ENCODE measurements around the gene TMEM88.

The TMEM88 gene

DNA sequence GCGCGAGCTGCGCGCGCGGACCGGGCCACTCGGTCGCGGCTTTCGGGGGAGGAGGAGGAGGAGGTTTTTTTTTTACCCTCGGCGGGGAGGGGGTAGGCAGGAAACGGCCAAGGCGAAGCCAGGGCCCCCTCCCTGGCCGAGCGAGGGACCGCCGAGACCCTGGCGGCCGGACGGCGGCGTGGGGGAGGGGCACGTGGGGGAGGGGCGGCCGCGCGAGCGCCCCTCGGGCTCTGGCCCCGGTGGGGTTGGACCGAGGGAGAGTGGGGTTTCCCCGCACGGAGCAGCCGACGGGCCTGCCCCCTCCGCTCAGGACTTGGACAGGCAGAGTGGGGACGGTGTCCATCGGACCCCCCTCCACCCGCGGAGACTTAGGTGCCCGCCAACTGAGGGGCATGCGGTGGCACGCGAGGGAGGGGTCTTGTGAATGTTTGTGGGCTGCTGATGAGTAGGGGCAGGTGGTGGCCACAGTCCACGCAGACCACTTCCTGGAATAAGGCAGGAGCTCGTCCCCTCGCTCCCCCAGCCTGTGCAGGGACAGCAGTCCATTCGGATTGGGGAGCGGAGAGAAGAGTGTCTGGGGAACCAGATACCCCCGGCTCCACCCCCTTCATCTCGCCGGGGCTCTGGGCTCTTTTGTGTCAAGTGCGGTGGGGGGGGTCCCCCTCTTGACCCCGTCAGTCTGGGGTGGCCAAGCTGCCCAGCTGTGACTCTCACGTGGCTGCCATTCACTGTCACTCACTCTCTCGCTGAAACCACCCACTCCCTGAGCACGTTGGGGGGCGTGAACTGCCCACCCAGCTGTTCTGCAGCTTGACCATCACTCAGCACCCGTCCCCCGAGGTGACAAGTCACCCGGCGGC, 30.7 kb downstream of the TMEM88 start:
- DNase-seq (ENCODE audit: low spot score): no peak

DNA sequence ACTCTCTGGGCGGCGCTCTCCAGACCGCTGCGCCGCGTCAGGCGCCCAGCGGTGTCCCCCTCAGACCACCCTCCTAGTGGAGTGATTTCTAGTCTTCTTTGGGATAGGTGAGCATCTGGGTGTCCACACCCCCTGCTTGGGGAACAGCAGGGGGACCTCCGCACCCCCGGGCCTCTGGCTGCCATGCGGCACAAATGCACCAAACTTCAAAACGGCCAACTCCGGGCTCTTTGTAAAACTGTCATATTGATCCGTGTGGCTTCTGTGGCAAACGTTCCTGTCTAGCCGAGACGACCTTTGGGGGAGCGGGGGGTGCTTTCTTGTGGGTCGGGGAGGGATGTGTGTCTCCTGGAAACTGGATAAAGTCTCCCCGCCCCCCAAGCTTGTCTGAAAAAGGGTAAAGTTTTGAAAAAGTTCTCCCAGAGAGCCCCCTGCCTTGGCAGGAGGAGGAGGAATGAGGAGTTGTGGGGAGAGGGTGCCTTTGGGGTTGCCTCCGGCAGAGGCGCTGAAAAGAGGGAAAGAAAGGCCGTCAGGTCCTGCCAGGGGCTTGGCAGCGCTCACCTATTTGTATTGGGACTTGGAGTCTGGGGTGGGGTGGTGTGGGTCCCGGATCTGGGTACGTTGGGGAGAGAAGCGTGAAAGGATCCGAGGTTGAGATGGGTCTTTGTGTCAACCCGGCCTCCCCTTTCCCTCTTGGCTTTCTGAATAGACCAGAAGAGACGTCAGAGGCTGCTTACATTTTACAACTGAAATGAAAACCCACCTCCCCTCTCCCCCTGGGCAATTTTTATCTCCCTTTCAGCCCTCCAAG, 31.6 kb downstream of the TMEM88 start:
- no peak for DNase-seq (ENCODE audit: low spot score)

DNA sequence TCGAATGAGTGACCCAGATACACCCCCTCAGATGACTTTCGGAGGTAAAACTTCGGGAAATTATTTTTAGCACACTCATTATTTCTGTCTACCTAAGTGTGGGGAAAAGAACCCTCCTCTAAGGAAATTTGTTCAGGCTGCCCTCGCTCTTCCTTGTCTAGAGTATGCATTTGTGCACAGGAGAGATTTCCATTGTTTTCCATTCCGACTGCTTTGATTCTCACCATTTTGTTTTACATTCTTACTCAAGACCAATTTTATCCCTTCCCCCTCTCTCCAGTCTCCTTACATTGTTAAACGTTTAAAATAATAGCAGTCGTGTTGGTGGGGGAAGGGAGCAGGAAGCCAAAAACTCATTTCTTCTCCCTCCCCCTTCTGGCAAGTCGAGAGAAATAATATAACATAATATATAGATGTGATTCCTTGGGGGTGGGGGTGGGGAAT, 32.2 kb downstream of the TMEM88 start:
- DNase-seq (ENCODE audit: low spot score): no peak

DNA sequence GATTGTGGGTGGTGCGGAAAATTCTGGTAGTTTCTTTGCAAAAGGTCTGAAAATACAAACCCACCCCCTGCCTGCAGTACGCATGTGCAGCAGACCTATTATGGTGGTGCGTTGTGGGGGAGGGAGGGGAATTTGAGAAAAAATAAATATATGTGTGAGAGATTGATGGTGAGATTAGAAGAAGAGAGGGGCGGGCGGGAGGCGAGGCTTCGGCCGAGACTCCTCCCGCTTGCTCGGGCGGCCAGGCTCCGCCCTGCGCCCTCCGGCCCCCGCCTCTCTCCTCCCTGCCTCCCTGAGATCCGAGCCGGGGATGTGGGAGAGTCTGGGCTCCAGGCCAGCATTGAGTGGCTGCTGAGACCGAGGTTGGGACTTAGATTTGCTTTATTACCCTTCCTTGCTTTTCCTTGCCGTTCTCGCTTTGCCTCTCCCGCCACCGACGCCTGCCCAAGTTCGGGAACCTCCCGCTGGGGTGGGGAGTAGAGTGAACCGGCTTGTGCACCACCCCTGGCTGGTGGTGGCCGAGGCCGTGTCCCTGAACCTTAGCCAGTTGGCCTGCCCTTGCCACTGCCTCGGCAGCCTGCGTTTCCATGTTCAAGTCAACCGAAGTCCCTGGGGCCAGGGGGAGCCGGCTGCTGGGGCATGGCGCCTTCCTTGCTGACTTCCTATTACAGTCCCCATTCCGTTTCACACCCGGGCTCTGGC, 32.8 kb downstream of the TMEM88 start:
- DNase-seq (ENCODE audit: low spot score): peak; percentile 74

DNA sequence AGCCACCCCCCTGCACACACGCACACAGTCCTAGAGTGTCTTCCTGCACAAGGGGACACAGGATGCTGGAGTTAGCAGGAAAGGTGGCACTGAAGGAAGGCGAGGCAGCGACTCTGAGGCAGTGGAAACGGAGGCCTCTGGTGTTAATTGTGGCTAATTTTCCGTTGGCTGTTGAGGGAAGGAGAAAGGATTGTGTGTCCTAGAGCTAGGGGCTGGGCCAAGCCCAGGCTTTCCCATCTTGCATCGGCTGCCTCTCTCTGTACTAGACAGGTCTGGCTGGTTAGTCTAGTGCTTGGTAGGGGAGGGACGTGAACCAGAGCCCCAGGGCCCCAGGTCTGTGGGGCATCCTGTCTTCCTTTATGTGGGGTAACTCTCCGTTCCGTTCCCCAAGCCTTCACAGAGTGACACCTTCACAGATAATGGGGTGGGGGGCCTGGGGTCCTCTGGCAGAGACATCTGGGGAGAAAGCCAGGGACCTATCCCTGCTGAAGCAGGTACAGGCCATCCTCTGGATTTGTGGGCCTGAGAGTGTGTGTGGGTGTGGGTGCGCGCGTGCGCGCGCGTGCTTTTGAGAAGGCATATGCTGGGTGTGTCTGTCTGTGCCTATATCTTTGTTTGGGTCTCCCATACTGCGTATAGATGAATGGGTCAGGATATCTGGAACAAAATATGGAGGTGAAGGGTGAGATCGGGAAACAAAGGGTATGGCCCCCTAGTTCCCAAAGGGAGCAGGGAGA, 33.5 kb downstream of the TMEM88 start, which contains the start of gene CHD3:
Gene CHD3 (plus strand): TSS at position 606 of the 737 bp plus-strand sequence. CDS start 212 bp downstream, outside the sequence.
- DNase-seq (ENCODE audit: low spot score): no peak

DNA sequence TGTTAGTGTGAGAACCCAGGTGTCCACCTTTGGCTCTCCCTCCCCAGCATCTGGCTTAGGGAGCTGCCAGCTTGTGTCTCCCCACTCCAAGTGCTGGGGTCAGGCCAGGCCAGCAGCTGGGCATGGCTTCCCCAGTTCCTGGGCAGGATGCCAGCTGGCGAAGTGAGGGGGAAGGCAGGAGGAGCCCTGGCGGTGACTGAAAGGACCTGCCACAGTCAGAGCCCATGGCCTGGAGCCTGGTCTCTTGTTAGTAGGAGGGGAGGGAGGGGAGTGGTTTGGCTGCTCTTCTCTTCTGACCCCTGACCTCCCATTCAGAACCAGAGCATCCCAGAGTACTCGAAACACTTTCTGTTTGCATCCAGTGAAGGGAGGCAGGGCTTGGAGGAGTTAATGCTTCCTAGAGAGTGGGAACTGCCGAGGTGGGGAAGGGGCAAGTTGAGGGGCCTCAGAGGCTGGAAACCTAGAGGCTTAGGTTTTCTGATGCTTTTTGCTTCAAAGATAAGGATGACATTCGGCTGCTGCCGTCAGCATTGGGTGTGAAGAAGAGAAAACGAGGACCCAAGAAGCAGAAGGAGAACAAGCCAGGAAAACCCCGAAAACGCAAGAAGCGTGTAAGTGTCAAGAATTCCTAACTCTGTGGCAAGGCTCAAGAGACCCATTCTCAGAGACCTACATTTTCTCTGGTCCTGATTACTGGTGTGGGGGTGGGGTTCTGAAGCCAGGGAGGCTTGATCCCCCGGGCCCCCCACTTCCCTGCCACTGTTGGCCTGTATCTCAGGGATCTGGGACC, 34.5 kb downstream of the TMEM88 start:
- DNase-seq (ENCODE audit: low spot score): peak; percentile 94

DNA sequence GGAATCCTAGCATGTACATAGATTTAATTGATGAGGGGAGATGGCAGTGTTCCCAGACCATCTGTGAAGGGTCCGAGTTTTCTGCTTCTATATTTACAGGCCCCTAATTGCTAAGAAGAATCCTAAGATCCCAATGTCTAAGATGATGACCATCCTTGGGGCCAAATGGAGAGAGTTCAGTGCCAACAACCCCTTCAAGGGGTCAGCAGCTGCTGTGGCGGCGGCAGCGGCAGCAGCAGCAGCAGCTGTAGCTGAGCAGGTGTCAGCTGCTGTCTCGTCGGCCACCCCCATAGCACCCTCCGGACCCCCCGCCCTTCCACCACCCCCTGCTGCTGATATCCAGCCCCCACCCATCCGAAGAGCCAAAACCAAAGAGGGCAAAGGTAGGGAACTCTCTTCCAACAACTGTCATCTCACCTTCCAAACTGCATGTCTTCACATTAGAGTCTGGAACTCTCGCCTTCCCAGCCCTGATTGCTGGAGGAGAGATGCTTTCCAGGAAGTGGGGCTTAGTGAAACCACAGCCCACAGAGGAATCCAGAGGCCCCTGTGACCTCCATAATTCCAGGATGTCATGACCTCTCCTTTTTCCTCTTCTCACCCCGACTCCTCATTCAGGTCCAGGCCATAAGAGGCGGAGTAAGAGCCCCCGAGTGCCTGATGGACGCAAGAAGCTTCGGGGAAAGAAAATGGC, 38.5 kb downstream of the TMEM88 start:
- no peak for DNase-seq (ENCODE audit: low spot score)

DNA sequence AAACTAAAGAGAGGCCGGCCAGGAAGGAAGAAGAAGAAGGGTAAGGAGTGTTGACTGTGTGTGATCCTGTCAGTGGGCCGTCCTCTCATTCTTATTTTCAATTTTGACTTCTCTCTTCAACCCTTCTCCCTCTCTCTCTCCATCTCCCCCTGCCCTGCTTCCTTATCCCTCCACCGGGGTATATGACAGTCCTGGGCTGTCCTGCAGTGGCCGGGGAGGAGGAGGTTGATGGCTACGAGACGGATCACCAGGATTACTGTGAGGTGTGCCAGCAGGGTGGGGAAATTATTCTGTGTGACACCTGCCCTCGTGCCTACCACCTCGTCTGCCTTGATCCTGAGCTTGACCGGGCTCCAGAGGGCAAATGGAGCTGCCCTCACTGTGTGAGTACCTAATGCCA, 39.4 kb downstream of the TMEM88 start:
- DNase-seq (ENCODE audit: low spot score): no peak

DNA sequence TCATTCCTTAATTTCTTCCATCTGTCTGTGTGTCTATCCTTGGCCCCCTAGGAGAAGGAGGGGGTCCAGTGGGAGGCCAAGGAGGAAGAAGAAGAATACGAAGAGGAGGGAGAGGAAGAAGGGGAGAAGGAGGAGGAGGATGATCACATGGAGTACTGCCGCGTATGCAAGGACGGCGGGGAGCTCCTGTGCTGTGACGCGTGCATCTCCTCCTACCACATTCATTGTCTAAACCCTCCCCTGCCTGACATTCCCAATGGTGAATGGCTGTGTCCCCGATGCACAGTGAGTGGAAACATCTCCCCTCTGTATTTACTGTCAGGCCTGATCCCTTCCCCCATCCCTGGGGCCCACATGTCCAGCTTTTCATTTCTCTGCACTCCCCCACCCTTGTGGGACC, 40.0 kb downstream of the TMEM88 start:
- DNase-seq (ENCODE audit: low spot score): no peak

DNA sequence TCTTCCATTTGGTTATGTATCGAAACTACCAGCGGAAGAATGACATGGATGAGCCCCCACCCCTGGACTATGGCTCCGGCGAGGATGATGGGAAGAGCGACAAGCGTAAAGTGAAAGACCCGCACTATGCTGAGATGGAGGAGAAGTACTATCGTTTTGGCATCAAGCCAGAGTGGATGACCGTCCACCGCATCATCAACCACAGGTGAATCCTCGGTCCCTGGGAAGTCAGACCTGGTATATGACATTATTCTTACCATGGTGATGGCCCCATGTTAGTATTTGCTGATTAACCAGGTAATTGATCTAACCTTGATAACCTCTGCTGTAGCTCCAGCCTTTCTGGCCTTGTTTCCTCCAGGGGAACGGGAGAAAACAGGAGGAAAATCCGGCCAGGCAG, 42.2 kb downstream of the TMEM88 start:
- no peak for DNase-seq (ENCODE audit: low spot score)

DNA sequence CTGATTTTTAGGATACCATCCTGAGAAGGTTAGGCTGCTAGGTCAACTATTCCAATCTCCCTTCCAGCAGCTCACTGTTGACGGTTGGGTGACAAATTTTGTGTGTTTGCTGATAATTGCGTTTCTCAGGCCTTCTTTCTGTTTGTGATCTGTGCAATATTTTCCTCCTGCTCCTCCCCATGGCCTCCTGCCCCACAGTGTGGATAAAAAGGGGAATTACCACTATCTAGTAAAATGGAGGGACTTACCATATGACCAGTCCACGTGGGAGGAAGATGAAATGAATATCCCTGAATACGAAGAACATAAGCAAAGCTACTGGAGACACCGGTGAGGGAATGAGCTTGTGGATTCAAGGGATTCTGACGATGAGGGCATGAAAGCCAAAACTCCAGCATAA, 42.9 kb downstream of the TMEM88 start:
- peak; percentile 41 for DNase-seq (ENCODE audit: low spot score)

DNA sequence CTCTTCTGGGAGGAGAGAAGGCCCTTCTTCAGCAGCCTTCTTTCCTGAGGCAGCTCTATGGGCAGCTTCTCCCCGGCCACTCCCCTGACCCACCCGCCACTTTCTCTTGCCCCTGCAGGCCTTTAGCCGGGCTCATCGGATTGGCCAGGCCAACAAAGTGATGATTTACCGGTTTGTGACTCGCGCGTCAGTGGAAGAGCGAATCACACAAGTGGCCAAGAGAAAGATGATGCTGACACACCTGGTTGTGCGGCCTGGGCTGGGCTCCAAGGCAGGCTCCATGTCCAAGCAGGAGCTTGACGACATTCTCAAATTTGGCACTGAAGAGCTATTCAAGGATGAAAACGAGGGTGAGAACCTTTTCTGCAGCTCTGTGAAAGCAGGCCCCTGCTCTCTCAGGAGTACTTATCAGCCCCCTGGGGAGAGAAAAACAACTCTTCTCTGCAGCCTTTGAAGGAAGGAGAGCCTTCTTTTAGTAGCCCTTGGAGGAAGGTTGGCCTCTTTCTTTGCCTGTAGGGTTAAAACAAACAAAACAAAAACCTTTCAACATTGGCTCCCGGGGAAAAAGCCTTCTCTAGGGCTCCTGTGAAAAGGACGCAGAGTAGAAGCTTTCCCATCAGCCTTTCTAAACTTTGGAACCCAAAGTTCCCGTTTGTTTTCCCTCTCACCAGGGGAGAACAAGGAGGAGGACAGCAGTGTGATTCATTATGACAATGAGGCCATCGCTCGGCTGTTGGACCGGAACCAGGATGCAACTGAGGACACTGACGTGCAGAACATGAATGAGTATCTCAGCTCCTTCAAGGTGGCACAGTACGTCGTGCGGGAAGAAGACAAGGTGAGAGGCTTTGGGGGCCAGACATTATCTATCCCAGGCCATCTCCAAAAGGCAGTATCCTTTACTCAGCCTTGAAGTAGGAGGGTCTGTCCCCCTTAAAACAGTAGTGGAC, 48.6 kb downstream of the TMEM88 start:
- DNase-seq (ENCODE audit: low spot score): no peak

Measured in hematopoietic multipotent progenitor cell treated with erythropoietin and hydrocortisone succinate and interleukin-3 and kit ligand, for 15 days (in vitro differentiated cells).